ENCODE measurements around the gene FN1. TPM values are rescaled to one million over a fixed set of nuclear protein-coding genes. Genes with fewer than 3 reads are reported as not detected.

Gene FN1
- total RNA-seq, 1 experiment from 2014 or later = 102 TPM

DNA sequence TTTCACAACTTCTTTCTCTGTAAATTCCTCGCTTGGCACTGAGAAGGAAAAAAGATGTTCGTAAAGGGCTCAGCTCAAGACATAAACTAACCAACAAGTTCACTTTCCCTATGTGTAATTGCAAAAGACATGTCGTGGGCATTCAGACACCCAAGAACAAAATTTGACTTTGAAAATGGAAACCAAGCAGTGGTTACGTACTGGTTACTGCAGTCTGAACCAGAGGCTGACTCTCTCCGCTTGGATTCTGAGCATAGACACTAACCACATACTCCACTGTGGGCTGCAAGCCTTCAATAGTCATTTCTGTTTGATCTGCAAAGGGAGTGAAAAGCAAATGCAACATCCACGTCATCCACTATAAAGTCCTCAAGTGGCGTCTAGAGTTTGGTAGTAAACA is 53.9 kb downstream of the FN1 start (continued):
- TF ChIP-seq, protein P1, sequence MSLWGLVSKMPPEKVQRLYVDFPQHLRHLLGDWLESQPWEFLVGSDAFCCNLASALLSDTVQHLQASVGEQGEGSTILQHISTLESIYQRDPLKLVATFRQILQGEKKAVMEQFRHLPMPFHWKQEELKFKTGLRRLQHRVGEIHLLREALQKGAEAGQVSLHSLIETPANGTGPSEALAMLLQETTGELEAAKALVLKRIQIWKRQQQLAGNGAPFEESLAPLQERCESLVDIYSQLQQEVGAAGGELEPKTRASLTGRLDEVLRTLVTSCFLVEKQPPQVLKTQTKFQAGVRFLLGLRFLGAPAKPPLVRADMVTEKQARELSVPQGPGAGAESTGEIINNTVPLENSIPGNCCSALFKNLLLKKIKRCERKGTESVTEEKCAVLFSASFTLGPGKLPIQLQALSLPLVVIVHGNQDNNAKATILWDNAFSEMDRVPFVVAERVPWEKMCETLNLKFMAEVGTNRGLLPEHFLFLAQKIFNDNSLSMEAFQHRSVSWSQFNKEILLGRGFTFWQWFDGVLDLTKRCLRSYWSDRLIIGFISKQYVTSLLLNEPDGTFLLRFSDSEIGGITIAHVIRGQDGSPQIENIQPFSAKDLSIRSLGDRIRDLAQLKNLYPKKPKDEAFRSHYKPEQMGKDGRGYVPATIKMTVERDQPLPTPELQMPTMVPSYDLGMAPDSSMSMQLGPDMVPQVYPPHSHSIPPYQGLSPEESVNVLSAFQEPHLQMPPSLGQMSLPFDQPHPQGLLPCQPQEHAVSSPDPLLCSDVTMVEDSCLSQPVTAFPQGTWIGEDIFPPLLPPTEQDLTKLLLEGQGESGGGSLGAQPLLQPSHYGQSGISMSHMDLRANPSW (CRISPR knock-in tag; conservative IDR thresholded peaks at IDR 0.05; ENCODE audit: low read depth) = no peak
- TF ChIP-seq SOX15 (CRISPR knock-in tag; IDR thresholded peaks at IDR 0.05) = no peak
- TF ChIP-seq SP1 (CRISPR knock-in tag; conservative IDR thresholded peaks at IDR 0.05) = no peak
- no peak for TF ChIP-seq ETV6 (CRISPR knock-in tag; IDR thresholded peaks at IDR 0.05)

DNA sequence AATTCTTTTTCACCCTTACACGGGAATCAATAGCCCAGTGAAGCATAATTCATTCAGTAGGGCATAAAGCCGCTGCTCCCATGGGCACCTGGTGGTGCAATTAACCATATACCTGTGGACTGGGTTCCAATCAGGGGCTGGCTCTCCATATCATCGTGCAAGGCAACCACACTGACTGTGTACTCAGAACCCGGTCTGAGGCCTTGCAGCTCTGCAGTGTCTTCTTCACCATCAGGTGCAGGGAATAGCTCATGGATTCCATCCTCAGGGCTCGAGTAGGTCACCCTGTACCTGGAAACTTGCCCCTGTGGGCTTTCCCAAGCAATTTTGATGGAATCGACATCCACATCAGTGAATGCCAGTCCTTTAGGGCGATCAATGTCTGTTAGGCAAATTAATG is 55.2 kb downstream of the FN1 start:
- ATAC-seq (no peak), DNase-seq (ENCODE audit: low spot score) (no peak)
- ChIA-PET POLR2A (no interaction called here), CTCF (no interaction called here)
- TF ChIP-seq, protein P2, sequence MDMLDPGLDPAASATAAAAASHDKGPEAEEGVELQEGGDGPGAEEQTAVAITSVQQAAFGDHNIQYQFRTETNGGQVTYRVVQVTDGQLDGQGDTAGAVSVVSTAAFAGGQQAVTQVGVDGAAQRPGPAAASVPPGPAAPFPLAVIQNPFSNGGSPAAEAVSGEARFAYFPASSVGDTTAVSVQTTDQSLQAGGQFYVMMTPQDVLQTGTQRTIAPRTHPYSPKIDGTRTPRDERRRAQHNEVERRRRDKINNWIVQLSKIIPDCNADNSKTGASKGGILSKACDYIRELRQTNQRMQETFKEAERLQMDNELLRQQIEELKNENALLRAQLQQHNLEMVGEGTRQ (CRISPR knock-in tag; IDR thresholded peaks at IDR 0.05) = no peak
- TF ChIP-seq ETV6 (CRISPR knock-in tag; IDR thresholded peaks at IDR 0.05) = no peak
- TF ChIP-seq ZNF396 (CRISPR knock-in tag; IDR thresholded peaks at IDR 0.05; ENCODE audit: borderline replicate concordance) = no peak
- TF ChIP-seq, protein P3, sequence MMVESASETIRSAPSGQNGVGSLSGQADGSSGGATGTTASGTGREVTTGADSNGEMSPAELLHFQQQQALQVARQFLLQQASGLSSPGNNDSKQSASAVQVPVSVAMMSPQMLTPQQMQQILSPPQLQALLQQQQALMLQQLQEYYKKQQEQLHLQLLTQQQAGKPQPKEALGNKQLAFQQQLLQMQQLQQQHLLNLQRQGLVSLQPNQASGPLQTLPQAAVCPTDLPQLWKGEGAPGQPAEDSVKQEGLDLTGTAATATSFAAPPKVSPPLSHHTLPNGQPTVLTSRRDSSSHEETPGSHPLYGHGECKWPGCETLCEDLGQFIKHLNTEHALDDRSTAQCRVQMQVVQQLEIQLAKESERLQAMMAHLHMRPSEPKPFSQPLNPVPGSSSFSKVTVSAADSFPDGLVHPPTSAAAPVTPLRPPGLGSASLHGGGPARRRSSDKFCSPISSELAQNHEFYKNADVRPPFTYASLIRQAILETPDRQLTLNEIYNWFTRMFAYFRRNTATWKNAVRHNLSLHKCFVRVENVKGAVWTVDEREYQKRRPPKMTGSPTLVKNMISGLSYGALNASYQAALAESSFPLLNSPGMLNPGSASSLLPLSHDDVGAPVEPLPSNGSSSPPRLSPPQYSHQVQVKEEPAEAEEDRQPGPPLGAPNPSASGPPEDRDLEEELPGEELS (CRISPR knock-in tag; IDR thresholded peaks at IDR 0.05) = no peak
- no peak for TF ChIP-seq ZNF416 (CRISPR knock-in tag; IDR thresholded peaks at IDR 0.05)
- no peak for TF ChIP-seq CREB1 (CRISPR knock-in tag; IDR thresholded peaks at IDR 0.05)
- no peak for TF ChIP-seq TP53 (CRISPR knock-in tag; IDR thresholded peaks at IDR 0.05)
- no peak for TF ChIP-seq EMX1 (CRISPR knock-in tag; IDR thresholded peaks at IDR 0.05)
- TF ChIP-seq, protein P4, sequence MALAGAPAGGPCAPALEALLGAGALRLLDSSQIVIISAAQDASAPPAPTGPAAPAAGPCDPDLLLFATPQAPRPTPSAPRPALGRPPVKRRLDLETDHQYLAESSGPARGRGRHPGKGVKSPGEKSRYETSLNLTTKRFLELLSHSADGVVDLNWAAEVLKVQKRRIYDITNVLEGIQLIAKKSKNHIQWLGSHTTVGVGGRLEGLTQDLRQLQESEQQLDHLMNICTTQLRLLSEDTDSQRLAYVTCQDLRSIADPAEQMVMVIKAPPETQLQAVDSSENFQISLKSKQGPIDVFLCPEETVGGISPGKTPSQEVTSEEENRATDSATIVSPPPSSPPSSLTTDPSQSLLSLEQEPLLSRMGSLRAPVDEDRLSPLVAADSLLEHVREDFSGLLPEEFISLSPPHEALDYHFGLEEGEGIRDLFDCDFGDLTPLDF (CRISPR knock-in tag; IDR thresholded peaks at IDR 0.05) = no peak
- TF ChIP-seq, protein P5, sequence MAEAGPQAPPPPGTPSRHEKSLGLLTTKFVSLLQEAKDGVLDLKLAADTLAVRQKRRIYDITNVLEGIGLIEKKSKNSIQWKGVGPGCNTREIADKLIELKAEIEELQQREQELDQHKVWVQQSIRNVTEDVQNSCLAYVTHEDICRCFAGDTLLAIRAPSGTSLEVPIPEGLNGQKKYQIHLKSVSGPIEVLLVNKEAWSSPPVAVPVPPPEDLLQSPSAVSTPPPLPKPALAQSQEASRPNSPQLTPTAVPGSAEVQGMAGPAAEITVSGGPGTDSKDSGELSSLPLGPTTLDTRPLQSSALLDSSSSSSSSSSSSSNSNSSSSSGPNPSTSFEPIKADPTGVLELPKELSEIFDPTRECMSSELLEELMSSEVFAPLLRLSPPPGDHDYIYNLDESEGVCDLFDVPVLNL (CRISPR knock-in tag; IDR thresholded peaks at IDR 0.05; ENCODE audit: borderline replicate concordance, low read depth) = no peak
- TF ChIP-seq, protein P6, sequence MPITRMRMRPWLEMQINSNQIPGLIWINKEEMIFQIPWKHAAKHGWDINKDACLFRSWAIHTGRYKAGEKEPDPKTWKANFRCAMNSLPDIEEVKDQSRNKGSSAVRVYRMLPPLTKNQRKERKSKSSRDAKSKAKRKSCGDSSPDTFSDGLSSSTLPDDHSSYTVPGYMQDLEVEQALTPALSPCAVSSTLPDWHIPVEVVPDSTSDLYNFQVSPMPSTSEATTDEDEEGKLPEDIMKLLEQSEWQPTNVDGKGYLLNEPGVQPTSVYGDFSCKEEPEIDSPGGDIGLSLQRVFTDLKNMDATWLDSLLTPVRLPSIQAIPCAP (CRISPR knock-in tag; IDR thresholded peaks at IDR 0.05) = no peak
- no peak for TF ChIP-seq SMAD4 (CRISPR knock-in tag; IDR thresholded peaks at IDR 0.05)
- TF ChIP-seq, protein P7, sequence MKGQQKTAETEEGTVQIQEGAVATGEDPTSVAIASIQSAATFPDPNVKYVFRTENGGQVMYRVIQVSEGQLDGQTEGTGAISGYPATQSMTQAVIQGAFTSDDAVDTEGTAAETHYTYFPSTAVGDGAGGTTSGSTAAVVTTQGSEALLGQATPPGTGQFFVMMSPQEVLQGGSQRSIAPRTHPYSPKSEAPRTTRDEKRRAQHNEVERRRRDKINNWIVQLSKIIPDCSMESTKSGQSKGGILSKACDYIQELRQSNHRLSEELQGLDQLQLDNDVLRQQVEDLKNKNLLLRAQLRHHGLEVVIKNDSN (CRISPR knock-in tag; IDR thresholded peaks at IDR 0.05) = no peak
- TF ChIP-seq IRF2 (CRISPR knock-in tag; IDR thresholded peaks at IDR 0.05; ENCODE audit: borderline replicate concordance, low read depth) = no peak
- no peak for TF ChIP-seq RELA (CRISPR knock-in tag; IDR thresholded peaks at IDR 0.05; ENCODE audit: borderline replicate concordance)
- TF ChIP-seq ZNF317 (CRISPR knock-in tag; IDR thresholded peaks at IDR 0.05; ENCODE audit: borderline replicate concordance, low read depth) = no peak
- no peak for TF ChIP-seq TEAD1 (CRISPR knock-in tag; IDR thresholded peaks at IDR 0.05)
- no peak for TF ChIP-seq ZNF138 (CRISPR knock-in tag; conservative IDR thresholded peaks at IDR 0.05)
- TF ChIP-seq, protein P8, sequence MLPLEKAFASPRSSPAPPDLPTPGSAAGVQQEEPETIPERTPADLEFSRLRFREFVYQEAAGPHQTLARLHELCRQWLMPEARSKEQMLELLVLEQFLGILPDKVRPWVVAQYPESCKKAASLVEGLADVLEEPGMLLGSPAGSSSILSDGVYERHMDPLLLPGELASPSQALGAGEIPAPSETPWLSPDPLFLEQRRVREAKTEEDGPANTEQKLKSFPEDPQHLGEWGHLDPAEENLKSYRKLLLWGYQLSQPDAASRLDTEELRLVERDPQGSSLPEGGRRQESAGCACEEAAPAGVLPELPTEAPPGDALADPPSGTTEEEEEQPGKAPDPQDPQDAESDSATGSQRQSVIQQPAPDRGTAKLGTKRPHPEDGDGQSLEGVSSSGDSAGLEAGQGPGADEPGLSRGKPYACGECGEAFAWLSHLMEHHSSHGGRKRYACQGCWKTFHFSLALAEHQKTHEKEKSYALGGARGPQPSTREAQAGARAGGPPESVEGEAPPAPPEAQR (CRISPR knock-in tag; IDR thresholded peaks at IDR 0.05) = no peak
- no peak for TF ChIP-seq SOX15 (CRISPR knock-in tag; IDR thresholded peaks at IDR 0.05)
- no peaks in the 10 kb centered on the region for H3K4me1 Mint-ChIP-seq
- H3K27ac Mint-ChIP-seq = no peak overlapping the region
- H3K27me3 Mint-ChIP-seq (ENCODE audit: low read depth) = no peaks in the 10 kb centered on the region
- no peaks in the 10 kb centered on the region for H3K9me3 Mint-ChIP-seq
- H3K36me3 Mint-ChIP-seq = peaks cover 61% of the 10 kb centered on the region
- no peak overlapping the region for H3K4me3 Mint-ChIP-seq

Measured in WTC11 (cell line).